Measurements from ENCODE around the gene MAPK8IP3. TPM values are rescaled to one million over a fixed set of nuclear protein-coding genes. Genes with fewer than 3 reads are reported as not detected.

The MAPK8IP3 gene
- total RNA-seq, 4 donors from 2014 or later = 78.1 to 456 (median 193) TPM

GRCh38 chr16:1724491-1724890, 18.5 kb downstream of the MAPK8IP3 start:
- TF ChIP-seq CTCF (IDR thresholded peaks at IDR 0.05) (no peak), POLR2A (IDR thresholded peaks at IDR 0.05) (no peak)
- Histone ChIP-seq H3K36me3 (peaks cover 0 to 46% (median 0%) of the 10 kb centered on the region in 3 donors), H3K9me3 (no peaks in the 10 kb centered on the region), H3K4me3 (no peak overlapping the region), H3K4me1 (peaks cover 3 to 34% (median 17%) of the 10 kb centered on the region in 4 donors), H3K27me3 (no peaks in the 10 kb centered on the region), H3K27ac (no peak overlapping the region)
- no peak for DNase-seq

- Histone ChIP-seq H3K27me3 (no peaks in the 10 kb centered on the region), H3K27ac (no peak overlapping the region), H3K4me3 (no peak overlapping the region), H3K4me1 (peaks cover 3 to 24% (median 14%) of the 10 kb centered on the region in 4 donors), H3K36me3 (peaks cover 0 to 68% (median 0%) of the 10 kb centered on the region in 3 donors), H3K9me3 (no peaks in the 10 kb centered on the region)
- no peak for TF ChIP-seq CTCF (IDR thresholded peaks at IDR 0.05)
- TF ChIP-seq POLR2A (IDR thresholded peaks at IDR 0.05) = no peak
- no peak for DNase-seq
These were observed 20.9 kb downstream of the MAPK8IP3 start for GRCh38 chr16:1726661-1727502.

GRCh38 chr16:1727651-1728624, 21.9 kb downstream of the MAPK8IP3 start:
- DNase-seq = no peak
- TF ChIP-seq POLR2A (IDR thresholded peaks at IDR 0.05) (no peak), CTCF (IDR thresholded peaks at IDR 0.05) (no peak)
- peaks cover 0 to 78% (median 0%) of the 10 kb centered on the region in 3 donors for H3K36me3 ChIP-seq

GRCh38 chr16:1729026-1729425, 23.0 kb downstream of the MAPK8IP3 start:
- TF ChIP-seq POLR2A (IDR thresholded peaks at IDR 0.05) = no peak
- no peak for TF ChIP-seq CTCF (IDR thresholded peaks at IDR 0.05)
- Histone ChIP-seq H3K4me3 (no peak overlapping the region), H3K36me3 (peaks cover 0 to 89% (median 0%) of the 10 kb centered on the region in 3 donors), H3K27ac (no peak overlapping the region), H3K9me3 (no peaks in the 10 kb centered on the region), H3K4me1 (peaks cover 0 to 2% (median 0%) of the 10 kb centered on the region in 4 donors), H3K27me3 (no peaks in the 10 kb centered on the region)
- no peak for DNase-seq

More at GRCh38 chr16:1727651-1728624, 21.9 kb downstream of the MAPK8IP3 start:
- H3K4me1 ChIP-seq = peaks cover 0 to 13% (median 5%) of the 10 kb centered on the region in 4 donors
- no peak overlapping the region for H3K27ac ChIP-seq
- no peaks in the 10 kb centered on the region for H3K27me3 ChIP-seq
- no peaks in the 10 kb centered on the region for H3K9me3 ChIP-seq
- H3K4me3 ChIP-seq = no peak overlapping the region

GRCh38 chr16:1729445-1729844, 23.4 kb downstream of the MAPK8IP3 start:
- H3K9me3 ChIP-seq = no peaks in the 10 kb centered on the region
- no peaks in the 10 kb centered on the region for H3K27me3 ChIP-seq
- no peak overlapping the region for H3K4me3 ChIP-seq
- no peak for DNase-seq
- H3K36me3 ChIP-seq = peaks cover 0 to 92% (median 0%) of the 10 kb centered on the region in 3 donors
- no peak overlapping the region for H3K27ac ChIP-seq
- H3K4me1 ChIP-seq = no peaks in the 10 kb centered on the region
- TF ChIP-seq POLR2A (IDR thresholded peaks at IDR 0.05) = no peak
- TF ChIP-seq CTCF (IDR thresholded peaks at IDR 0.05) = no peak

Measured in Peyer's patch (tissue), 4 donors.